PFSK-1 (cell line): ENCODE data around the gene NRL.

Experiments used
- FOXP2 ChIP-seq: optimal IDR thresholded peaks from 2 replicates; pipeline ENCODE3; 2011; ENCODE audit warnings: borderline replicate concordance, control low read depth, inconsistent platforms; ENCODE audit not compliant: insufficient read depth; ENCODE audit errors: extremely low read length, extremely low read depth
- POLR2AphosphoS5 ChIP-seq: IDR thresholded peaks from 2 replicates; pipeline ENCODE4 v1.6.1; 2012; ENCODE audit warnings: low read depth, mild to moderate bottlenecking, control low read depth, low read length, moderate library complexity
- SIN3A ChIP-seq: IDR thresholded peaks from 2 replicates; pipeline ENCODE4 v1.6.1; 2012; ENCODE audit warnings: mild to moderate bottlenecking, low read length, moderate library complexity, borderline replicate concordance; ENCODE audit not compliant: insufficient read depth
- TAF1 ChIP-seq: IDR thresholded peaks from 2 replicates; pipeline ENCODE4 v1.6.1; 2012; ENCODE audit warnings: low read length, control low read depth, borderline replicate concordance; ENCODE audit not compliant: insufficient read depth
- TF ChIP-seq, protein P1 (sequence below), 2 experiments: IDR thresholded peaks; 2 replicates each; pipeline versions ENCODE4 v1.6.1 to v1.8.0; 2011 to 2012; ENCODE audit warnings: low read depth in 2 of 2, low read length in 2 of 2, control low read depth in 1 of 2, inconsistent platforms in 1 of 2, mild to moderate bottlenecking in 1 of 2, moderate library complexity in 1 of 2; ENCODE audit not compliant: insufficient read depth in 1 of 2

Gene NRL

GRCh38 chr14:24060984-24061913 lies 53.5 kb downstream of the NRL start:
- TF ChIP-seq FOXP2 (no peak), TAF1 (no peak), SIN3A (no peak), POLR2AphosphoS5 (no peak)
- TF ChIP-seq, protein P1, sequence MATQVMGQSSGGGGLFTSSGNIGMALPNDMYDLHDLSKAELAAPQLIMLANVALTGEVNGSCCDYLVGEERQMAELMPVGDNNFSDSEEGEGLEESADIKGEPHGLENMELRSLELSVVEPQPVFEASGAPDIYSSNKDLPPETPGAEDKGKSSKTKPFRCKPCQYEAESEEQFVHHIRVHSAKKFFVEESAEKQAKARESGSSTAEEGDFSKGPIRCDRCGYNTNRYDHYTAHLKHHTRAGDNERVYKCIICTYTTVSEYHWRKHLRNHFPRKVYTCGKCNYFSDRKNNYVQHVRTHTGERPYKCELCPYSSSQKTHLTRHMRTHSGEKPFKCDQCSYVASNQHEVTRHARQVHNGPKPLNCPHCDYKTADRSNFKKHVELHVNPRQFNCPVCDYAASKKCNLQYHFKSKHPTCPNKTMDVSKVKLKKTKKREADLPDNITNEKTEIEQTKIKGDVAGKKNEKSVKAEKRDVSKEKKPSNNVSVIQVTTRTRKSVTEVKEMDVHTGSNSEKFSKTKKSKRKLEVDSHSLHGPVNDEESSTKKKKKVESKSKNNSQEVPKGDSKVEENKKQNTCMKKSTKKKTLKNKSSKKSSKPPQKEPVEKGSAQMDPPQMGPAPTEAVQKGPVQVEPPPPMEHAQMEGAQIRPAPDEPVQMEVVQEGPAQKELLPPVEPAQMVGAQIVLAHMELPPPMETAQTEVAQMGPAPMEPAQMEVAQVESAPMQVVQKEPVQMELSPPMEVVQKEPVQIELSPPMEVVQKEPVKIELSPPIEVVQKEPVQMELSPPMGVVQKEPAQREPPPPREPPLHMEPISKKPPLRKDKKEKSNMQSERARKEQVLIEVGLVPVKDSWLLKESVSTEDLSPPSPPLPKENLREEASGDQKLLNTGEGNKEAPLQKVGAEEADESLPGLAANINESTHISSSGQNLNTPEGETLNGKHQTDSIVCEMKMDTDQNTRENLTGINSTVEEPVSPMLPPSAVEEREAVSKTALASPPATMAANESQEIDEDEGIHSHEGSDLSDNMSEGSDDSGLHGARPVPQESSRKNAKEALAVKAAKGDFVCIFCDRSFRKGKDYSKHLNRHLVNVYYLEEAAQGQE (IDR thresholded peaks at IDR 0.05; ENCODE audit: insufficient read depth in 1 of 2, low read depth in 2 of 2, low read length in 2 of 2): no peak

DNA sequence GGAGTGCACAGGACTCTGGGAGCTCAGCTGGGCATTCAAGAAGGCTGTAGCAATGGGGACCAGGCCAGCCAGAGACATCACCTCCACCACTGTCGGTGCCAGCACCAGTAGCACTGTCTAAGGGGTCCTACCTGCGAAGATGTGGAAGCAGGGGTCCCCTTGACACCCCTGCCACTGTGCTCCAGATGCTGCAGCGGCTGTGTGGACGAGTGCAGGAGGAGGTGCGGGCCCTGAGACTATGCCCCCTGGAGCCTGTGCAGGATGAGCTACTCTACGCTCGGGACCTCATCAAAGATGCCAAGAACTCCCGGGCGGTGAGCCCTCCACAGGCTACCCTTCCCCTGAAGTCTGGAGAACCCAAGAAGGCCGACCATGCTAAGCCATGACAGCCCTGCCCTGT lies 54.3 kb downstream of the NRL start:
- TF ChIP-seq POLR2AphosphoS5: no peak
- no peak for TF ChIP-seq FOXP2
- TF ChIP-seq, protein P1 (IDR thresholded peaks at IDR 0.05; ENCODE audit: insufficient read depth in 1 of 2, low read depth in 2 of 2, low read length in 2 of 2): no peak
- TF ChIP-seq SIN3A: no peak
- no peak for TF ChIP-seq TAF1

DNA sequence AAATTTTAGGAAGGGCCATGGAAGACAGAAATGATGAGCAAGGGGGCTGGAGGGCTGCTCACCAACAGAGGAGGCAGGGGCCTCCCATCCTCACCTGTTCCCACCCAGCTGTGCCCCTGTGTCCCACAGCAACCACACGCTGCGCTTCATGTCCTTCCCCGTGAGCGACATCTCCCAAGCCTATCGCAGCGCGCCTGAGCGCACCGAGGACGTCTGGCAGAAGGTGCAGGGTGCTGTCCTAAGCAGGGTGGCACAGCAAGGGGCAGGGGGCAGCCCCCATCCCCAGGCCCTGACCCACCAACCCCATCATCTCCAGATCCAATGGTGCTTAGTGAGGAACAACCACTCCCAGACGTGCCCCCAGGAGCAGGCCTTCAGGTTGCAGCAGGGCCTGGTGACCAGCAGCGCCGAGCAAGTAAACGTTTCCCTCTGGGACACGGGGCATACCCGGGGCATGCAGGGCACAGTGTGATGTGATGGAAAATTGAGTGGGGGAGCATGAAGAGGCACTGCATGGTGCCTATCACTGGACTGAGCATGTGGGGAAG lies 54.8 kb downstream of the NRL start:
- TF ChIP-seq POLR2AphosphoS5 (no peak), SIN3A (no peak), FOXP2 (no peak), TAF1 (no peak)
- TF ChIP-seq, protein P1 (IDR thresholded peaks at IDR 0.05; ENCODE audit: insufficient read depth in 1 of 2, low read depth in 2 of 2, low read length in 2 of 2): no peak

DNA sequence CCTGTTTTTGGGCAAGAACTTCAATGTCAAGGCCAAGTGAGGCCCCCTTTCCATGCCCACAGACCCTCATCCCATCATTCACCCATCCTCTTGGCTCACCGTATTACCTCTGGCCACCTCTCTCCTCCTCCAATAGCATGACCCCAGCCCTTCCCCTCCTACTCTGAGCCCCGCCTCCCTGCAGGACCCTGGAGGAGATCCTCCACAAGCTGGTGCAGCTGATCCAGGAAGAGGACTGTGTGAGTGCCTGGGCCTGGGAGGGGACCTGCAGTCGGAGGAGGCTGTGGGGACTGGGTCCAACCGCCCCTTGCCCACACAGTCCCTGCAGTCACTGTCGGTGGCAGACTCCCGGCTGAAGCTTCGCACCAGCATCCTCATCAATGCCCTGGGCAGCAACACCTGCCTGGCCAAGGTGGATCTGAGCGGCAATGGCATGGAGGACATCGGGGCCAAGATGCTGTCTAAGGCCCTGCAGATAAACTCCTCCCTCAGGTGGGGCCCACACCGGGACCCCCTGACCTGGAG lies 55.7 kb downstream of the NRL start:
- no peak for TF ChIP-seq POLR2AphosphoS5
- no peak for TF ChIP-seq FOXP2
- TF ChIP-seq TAF1: no peak
- TF ChIP-seq, protein P1 (IDR thresholded peaks at IDR 0.05; ENCODE audit: insufficient read depth in 1 of 2, low read depth in 2 of 2, low read length in 2 of 2): no peak
- no peak for TF ChIP-seq SIN3A
